ENCODE data around the gene DDX56. TPM values are rescaled to one million over a fixed set of nuclear protein-coding genes. Genes with fewer than 3 reads are reported as not detected.
"Not testable (repeated sequence)": the region's sequence is repeated elsewhere in the genome, so short reads cannot be mapped to it uniquely, and the experiment has no call there.

Gene DDX56
- polyA plus RNA-seq, 1 donor: 97.1 TPM

DNA sequence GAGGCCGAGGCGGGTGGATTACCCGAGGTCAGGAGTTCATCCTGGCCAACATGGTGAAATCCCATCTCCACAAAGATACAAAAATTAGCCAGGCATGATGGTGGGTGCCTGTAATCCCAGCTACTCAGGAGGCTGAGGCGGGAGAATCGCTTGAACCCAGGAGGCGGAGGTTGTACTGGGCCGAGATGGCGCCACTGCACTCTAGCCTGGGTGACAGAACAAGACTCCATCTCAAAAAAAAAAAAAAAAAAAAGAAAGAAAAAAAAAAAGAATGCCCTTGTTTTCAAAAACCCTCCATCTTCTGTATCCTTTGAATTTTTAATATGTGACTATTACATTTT lies 11.1 kb downstream of the DDX56 start:
- H3K9me3 ChIP-seq (ENCODE audit: control insufficient read depth, low read depth, low read length); H3K27me3 ChIP-seq (ENCODE audit: control insufficient read depth, insufficient read depth, low read length); H3K4me3 ChIP-seq (ENCODE audit: low read length); DNase-seq: not testable (repeated sequence)
- Histone ChIP-seq H3K4me1 (ENCODE audit: control insufficient read depth, insufficient read depth, low read length) (peaks cover 14% of the 10 kb centered on the region), H3K27ac (ENCODE audit: low read length) (peak overlapping the region; percentile 23), H3K36me3 (ENCODE audit: control insufficient read depth, insufficient read depth, low read length) (peaks cover 34% of the 10 kb centered on the region)
- no CpG with 5 or more reads among the region's 8 CpGs for WGBS (ENCODE audit: insufficient coverage, low lambda C conversion rate)

DNA sequence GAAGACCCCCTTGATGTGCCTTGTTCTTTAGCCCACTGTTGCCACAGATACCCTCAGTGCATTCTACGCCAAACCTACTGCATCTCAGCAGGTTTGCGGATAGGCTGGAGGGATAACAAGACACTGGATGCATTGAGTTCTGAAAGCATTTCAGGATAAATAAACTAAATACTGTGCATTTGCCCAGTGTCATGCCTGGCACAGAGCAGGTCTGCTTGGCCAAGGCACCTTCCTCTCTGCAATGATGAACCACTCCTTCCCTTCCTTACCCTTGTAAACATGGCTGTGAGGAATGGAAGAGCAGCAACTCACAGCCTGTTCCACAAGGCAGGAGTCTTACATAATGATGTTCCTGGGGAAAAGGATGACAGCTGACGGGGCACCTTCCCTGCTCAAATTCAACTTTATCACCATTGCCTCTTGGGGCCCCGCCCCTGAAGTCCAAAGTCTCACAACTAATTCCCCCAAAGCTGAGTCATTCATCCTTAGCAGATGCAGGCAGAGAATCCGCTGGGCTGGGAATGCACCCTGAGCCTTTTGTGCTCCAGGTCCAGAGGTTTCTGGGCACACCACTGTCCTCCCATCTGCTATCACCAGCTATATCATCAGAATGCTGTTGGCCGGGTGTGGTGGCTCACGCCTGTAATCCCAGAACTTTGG lies 11.6 kb downstream of the DDX56 start:
- peak overlapping the region; percentile 59 for H3K27ac ChIP-seq (ENCODE audit: low read length)
- DNase-seq: peak; percentile 91 to 96
- no CpG with 5 or more reads among the region's 7 CpGs for WGBS (ENCODE audit: insufficient coverage, low lambda C conversion rate)

DNA sequence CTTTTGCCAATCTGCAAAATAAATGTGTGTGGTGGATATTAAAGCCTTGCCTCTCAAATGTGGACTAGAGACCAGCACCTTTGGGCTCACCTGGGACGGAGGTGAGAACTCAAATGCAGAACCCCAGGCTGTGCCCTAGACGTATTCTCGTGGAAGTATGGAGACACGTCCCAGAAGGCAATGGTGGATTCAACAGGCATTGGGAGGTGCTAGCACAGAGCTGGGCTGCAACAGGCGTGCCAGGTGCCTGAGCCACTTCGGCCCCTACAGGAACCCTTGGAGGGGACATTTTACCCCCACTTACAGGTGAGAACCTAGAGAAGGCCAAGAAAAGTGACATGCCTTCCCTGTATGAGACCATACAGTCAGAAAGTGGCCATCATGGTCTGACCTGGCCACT lies 12.2 kb downstream of the DDX56 start:
- H3K27me3 ChIP-seq (ENCODE audit: control insufficient read depth, insufficient read depth, low read length): no peaks in the 10 kb centered on the region
- H3K9me3 ChIP-seq (ENCODE audit: control insufficient read depth, low read depth, low read length): no peaks in the 10 kb centered on the region
- H3K4me1 ChIP-seq (ENCODE audit: control insufficient read depth, insufficient read depth, low read length): peaks cover 14% of the 10 kb centered on the region
- H3K4me3 ChIP-seq (ENCODE audit: low read length): no peak overlapping the region
- no CpG with 5 or more reads among the region's 6 CpGs for WGBS (ENCODE audit: insufficient coverage, low lambda C conversion rate)
- DNase-seq: no peak
- H3K36me3 ChIP-seq (ENCODE audit: control insufficient read depth, insufficient read depth, low read length): peaks cover 23% of the 10 kb centered on the region
- peak overlapping the region; percentile 59 for H3K27ac ChIP-seq (ENCODE audit: low read length)

More for the DNA sequence above, 11.6 kb downstream of the DDX56 start:
- H3K36me3 ChIP-seq (ENCODE audit: control insufficient read depth, insufficient read depth, low read length): peaks cover 29% of the 10 kb centered on the region
- no peaks in the 10 kb centered on the region for H3K27me3 ChIP-seq (ENCODE audit: control insufficient read depth, insufficient read depth, low read length)
- no peaks in the 10 kb centered on the region for H3K9me3 ChIP-seq (ENCODE audit: control insufficient read depth, low read depth, low read length)
- H3K4me1 ChIP-seq (ENCODE audit: control insufficient read depth, insufficient read depth, low read length): peaks cover 14% of the 10 kb centered on the region
- H3K4me3 ChIP-seq (ENCODE audit: low read length): no peak overlapping the region

DNA sequence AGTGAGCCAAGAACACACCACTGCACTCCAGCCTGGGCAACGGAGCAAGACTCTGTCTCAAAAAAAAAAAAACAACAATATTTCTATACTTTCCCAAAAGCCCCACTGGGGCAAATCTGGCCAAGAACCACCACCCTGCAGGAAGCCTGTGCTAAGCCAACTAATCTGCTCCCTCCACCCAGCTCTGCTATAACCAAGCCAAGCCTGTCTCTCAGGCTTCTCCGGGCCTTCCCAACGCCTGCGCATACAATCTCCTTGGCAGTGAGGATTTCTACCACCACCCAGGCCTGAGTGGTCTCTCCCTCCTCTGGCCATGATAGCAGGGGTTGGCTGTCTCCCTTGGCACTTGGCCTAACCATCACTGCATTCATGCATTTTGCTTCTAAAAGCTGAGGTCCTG lies 14.2 kb downstream of the DDX56 start:
- H3K27me3 ChIP-seq (ENCODE audit: control insufficient read depth, insufficient read depth, low read length): no peaks in the 10 kb centered on the region
- no peak overlapping the region for H3K4me3 ChIP-seq (ENCODE audit: low read length)
- peaks cover 14% of the 10 kb centered on the region for H3K4me1 ChIP-seq (ENCODE audit: control insufficient read depth, insufficient read depth, low read length)
- H3K27ac ChIP-seq (ENCODE audit: low read length): no peak overlapping the region
- H3K9me3 ChIP-seq (ENCODE audit: control insufficient read depth, low read depth, low read length): no peaks in the 10 kb centered on the region
- DNase-seq: no peak
- no CpG with 5 or more reads among the region's 4 CpGs for WGBS (ENCODE audit: insufficient coverage, low lambda C conversion rate)
- peaks cover 5% of the 10 kb centered on the region for H3K36me3 ChIP-seq (ENCODE audit: control insufficient read depth, insufficient read depth, low read length)

DNA sequence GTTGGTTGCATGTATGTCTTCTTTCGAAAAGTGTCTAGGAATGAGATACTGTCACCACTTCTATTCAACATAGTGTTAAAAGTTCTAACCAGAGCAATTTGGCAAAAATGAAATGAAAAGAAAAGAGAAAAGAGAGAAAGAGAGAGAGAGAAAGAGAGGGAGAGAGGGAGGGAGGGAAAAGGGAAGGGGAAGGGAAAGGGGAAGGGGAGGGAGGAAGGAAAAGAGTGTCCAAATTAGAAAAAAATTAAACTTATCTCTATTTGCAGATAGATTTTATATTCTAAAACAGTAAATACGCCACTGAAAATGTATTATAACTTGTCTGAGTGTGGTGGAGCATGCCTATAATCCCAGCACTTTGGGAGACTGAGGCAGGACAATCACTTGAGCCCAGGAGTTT lies 16.2 kb downstream of the DDX56 start:
- peaks cover 12% of the 10 kb centered on the region for H3K4me1 ChIP-seq (ENCODE audit: control insufficient read depth, insufficient read depth, low read length)
- no peak for DNase-seq
- no peak overlapping the region for H3K27ac ChIP-seq (ENCODE audit: low read length)
- no peaks in the 10 kb centered on the region for H3K27me3 ChIP-seq (ENCODE audit: control insufficient read depth, insufficient read depth, low read length)
- peaks cover 3% of the 10 kb centered on the region for H3K9me3 ChIP-seq (ENCODE audit: control insufficient read depth, low read depth, low read length)
- H3K36me3 ChIP-seq (ENCODE audit: control insufficient read depth, insufficient read depth, low read length): no peaks in the 10 kb centered on the region
- 29% methylated on average over 1 of the region's 2 CpGs for WGBS (ENCODE audit: insufficient coverage, low lambda C conversion rate)
- H3K4me3 ChIP-seq (ENCODE audit: low read length): no peak overlapping the region

DNA sequence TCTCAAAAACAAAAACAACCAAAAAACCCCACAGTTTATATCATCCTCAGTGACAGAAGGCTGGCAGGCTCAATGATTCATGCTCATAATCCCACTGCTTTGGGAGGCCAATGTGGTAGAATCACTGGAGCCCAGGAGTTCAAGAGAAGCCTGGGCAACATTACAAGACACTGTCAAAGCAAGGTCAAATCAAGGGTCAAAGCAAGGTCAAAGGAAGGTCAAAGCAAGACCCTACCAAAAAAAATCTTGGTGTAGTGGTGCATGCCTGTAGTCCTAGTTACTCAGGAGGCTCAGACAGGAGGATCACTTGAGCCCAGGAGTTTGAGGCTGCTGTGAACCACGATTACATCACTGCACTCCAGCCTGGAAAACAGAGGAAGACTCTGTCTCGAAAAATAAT lies 18.4 kb downstream of the DDX56 start:
- Histone ChIP-seq H3K4me3 (ENCODE audit: low read length) (no peak overlapping the region), H3K9me3 (ENCODE audit: control insufficient read depth, low read depth, low read length) (peaks cover 3% of the 10 kb centered on the region), H3K36me3 (ENCODE audit: control insufficient read depth, insufficient read depth, low read length) (no peaks in the 10 kb centered on the region), H3K27ac (ENCODE audit: low read length) (no peak overlapping the region), H3K4me1 (ENCODE audit: control insufficient read depth, insufficient read depth, low read length) (no peaks in the 10 kb centered on the region), H3K27me3 (ENCODE audit: control insufficient read depth, insufficient read depth, low read length) (no peaks in the 10 kb centered on the region)
- WGBS (ENCODE audit: insufficient coverage, low lambda C conversion rate): no CpG with 5 or more reads among the region's 2 CpGs
- no peak for DNase-seq

DNA sequence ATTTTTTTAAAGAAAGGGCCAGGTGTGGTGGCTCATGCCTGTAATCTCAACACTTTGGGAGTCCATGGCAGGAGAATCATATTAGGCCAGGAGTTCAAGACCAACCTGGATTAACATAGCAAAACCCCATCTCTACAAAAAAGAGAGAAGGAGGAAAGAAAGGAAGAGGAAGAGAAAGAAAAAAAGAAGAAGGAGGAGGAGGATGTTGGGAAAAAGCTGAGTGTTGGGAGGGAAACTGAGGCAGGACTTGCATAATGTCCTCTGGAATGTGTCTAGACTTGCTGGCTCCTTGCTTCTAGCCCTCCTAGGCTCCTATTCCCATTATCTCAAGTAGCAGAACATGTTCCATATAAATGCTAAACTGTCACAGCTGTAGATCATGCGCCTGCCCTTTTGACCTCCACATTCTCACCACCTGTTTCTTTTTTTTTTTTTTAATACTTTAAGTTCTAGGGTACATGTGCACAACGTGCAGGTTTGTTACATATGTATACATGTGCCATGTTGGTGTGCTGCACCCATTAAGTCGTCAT lies 21.2 kb downstream of the DDX56 start:
- not testable (repeated sequence) for H3K36me3 ChIP-seq (ENCODE audit: control insufficient read depth, insufficient read depth, low read length); H3K27ac ChIP-seq (ENCODE audit: low read length); H3K4me1 ChIP-seq (ENCODE audit: control insufficient read depth, insufficient read depth, low read length); H3K9me3 ChIP-seq (ENCODE audit: control insufficient read depth, low read depth, low read length); DNase-seq; H3K4me3 ChIP-seq (ENCODE audit: low read length); H3K27me3 ChIP-seq (ENCODE audit: control insufficient read depth, insufficient read depth, low read length)
- 100% methylated on average over 1 of the region's 3 CpGs for WGBS (ENCODE audit: insufficient coverage, low lambda C conversion rate)

DNA sequence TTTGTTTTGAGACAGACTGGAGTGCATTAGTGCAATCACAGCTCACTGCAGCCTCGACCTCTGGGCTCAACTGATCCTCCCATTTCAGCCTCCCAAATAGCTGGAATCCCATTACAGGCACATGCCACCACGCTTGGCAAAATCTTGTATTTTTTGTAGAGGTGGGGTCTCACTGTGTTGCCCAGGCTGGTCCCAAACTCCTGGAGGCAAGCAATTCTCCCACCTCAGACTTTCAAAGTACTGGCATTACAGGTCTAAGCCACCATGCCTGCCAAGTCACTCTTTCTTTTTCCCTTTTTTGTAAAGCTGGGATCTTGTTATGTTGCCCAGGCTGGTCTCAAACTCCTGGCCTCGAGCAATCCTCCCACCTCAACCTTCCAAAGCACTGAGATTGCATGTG lies 24.3 kb downstream of the DDX56 start:
- DNase-seq: no peak

DNA sequence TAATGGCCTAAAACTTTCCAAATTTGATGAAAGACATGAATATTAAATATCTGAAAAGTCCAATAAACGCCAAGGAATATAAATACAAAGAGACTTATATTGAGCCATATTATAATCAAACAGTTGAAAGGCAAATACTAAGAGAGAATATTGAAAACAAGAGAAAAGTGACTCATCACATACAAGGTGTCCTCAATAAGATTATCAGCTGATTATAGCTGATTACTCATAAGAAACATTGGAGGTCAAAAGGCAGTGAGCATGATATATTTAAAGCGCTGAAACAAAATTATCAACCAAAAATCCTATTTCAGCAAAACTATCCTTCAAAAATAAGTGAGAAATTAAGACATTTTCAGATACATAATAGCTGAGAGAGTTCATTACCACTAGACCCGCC lies 24.8 kb downstream of the DDX56 start:
- Histone ChIP-seq H3K9me3 (ENCODE audit: control insufficient read depth, low read depth, low read length) (peaks cover 3% of the 10 kb centered on the region), H3K27ac (ENCODE audit: low read length) (no peak overlapping the region), H3K4me3 (ENCODE audit: low read length) (no peak overlapping the region), H3K27me3 (ENCODE audit: control insufficient read depth, insufficient read depth, low read length) (no peaks in the 10 kb centered on the region), H3K36me3 (ENCODE audit: control insufficient read depth, insufficient read depth, low read length) (no peaks in the 10 kb centered on the region), H3K4me1 (ENCODE audit: control insufficient read depth, insufficient read depth, low read length) (no peaks in the 10 kb centered on the region)
- DNase-seq: no peak
- WGBS (ENCODE audit: insufficient coverage, low lambda C conversion rate): 100% methylated on average over 1 of the region's 3 CpGs

More for the DNA sequence above, 24.3 kb downstream of the DDX56 start:
- Histone ChIP-seq H3K4me1 (ENCODE audit: control insufficient read depth, insufficient read depth, low read length) (no peaks in the 10 kb centered on the region), H3K4me3 (ENCODE audit: low read length) (no peak overlapping the region), H3K9me3 (ENCODE audit: control insufficient read depth, low read depth, low read length) (peaks cover 3% of the 10 kb centered on the region), H3K36me3 (ENCODE audit: control insufficient read depth, insufficient read depth, low read length) (no peaks in the 10 kb centered on the region), H3K27ac (ENCODE audit: low read length) (no peak overlapping the region), H3K27me3 (ENCODE audit: control insufficient read depth, insufficient read depth, low read length) (no peaks in the 10 kb centered on the region)
- WGBS (ENCODE audit: insufficient coverage, low lambda C conversion rate): 80% methylated on average over 1 of the region's 3 CpGs

DNA sequence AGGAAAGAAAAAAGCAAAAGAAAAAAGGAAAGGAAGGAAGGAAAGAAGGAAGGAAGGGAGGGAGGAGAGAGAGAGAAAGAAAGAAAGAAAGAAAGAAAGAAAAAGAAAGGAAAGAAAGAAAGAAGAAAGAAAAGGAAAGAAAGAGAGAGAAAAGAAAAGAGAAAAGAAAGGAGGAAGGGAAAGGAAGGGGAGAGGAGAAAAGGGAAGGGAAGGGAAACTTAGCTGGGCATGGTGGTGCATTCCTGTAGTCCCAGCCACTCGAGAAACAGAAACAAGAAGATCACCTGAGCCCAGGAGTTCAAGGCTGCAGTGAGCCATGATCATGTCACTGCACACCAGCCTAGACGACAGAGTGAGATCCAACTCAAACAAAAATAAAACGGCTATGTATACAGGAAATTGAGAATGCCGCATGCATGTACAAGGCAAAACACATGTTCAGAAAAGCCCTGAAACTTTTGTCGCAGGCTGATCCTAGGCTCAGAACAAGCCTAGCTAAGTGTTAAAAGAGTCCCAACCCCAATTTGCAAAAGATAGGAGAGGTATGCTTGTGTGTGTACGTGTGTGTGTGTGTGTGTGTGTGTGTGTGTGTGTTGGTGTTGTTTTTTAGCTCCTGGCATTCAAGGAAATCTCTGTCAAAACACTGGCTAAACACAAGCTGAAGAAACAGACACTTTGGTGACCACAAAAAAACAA lies 26.0 kb downstream of the DDX56 start:
- no peak overlapping the region for H3K4me3 ChIP-seq (ENCODE audit: low read length)
- WGBS (ENCODE audit: insufficient coverage, low lambda C conversion rate): no CpG with 5 or more reads among the region's 6 CpGs
- no peak for DNase-seq
- H3K9me3 ChIP-seq (ENCODE audit: control insufficient read depth, low read depth, low read length): no peaks in the 10 kb centered on the region
- H3K4me1 ChIP-seq (ENCODE audit: control insufficient read depth, insufficient read depth, low read length): peaks cover 6% of the 10 kb centered on the region
- H3K27ac ChIP-seq (ENCODE audit: low read length): no peak overlapping the region
- no peaks in the 10 kb centered on the region for H3K27me3 ChIP-seq (ENCODE audit: control insufficient read depth, insufficient read depth, low read length)
- no peaks in the 10 kb centered on the region for H3K36me3 ChIP-seq (ENCODE audit: control insufficient read depth, insufficient read depth, low read length)
